Measurements from ENCODE around the gene NAT10. TPM values are rescaled to one million over a fixed set of nuclear protein-coding genes. Genes with fewer than 3 reads are reported as not detected.
"Not testable (repeated sequence)": the region's sequence is repeated elsewhere in the genome, so short reads cannot be mapped to it uniquely, and the experiment has no call there.

NAT10 gene
- polyA plus RNA-seq, 3 donors: 54.7 to 62.1 (median 61.1) TPM

- no peak for DNase-seq
Measured at GRCh38 chr11:34091825-34092224, 13.6 kb upstream of the NAT10 start.

GRCh38 chr11:34094900-34095299 is 10.5 kb upstream of the NAT10 start:
- not testable (repeated sequence) for DNase-seq

- DNase-seq: no peak
Measured at GRCh38 chr11:34098813-34099212, 6.6 kb upstream of the NAT10 start.

GRCh38 chr11:34104680-34105078 is 750 bp upstream of the NAT10 start:
- peak; percentile 3 for DNase-seq

- DNase-seq: peak; percentile 9
Measured at GRCh38 chr11:34105957-34106504, 602 bp downstream of the NAT10 start.

- no peak for DNase-seq
Measured at GRCh38 chr11:34111722-34112270, 6.4 kb downstream of the NAT10 start.

- DNase-seq: no peak
Measured at GRCh38 chr11:34114014-34114413, 8.6 kb downstream of the NAT10 start.

GRCh38 chr11:34114471-34114870 is 9.0 kb downstream of the NAT10 start:
- DNase-seq: no peak

GRCh38 chr11:34120651-34121050 is 15.2 kb downstream of the NAT10 start:
- DNase-seq: no peak

- DNase-seq: no peak
Measured at GRCh38 chr11:34124885-34125668, 19.6 kb downstream of the NAT10 start.

- DNase-seq: no peak
Measured at GRCh38 chr11:34126959-34127848, 21.8 kb downstream of the NAT10 start.

- no peak for DNase-seq
Measured at GRCh38 chr11:34128824-34129223, 23.4 kb downstream of the NAT10 start.

GRCh38 chr11:34132261-34132965 is 27.0 kb downstream of the NAT10 start:
- DNase-seq: no peak

- DNase-seq: no peak
Measured at GRCh38 chr11:34134765-34135164, 29.3 kb downstream of the NAT10 start.

GRCh38 chr11:34135439-34135838 is 30.0 kb downstream of the NAT10 start:
- no peak for DNase-seq

GRCh38 chr11:34136420-34136819 is 31.0 kb downstream of the NAT10 start:
- no peak for DNase-seq

GRCh38 chr11:34139346-34139745 is 33.9 kb downstream of the NAT10 start:
- DNase-seq: no peak

- DNase-seq: no peak
Measured at GRCh38 chr11:34140149-34140548, 34.7 kb downstream of the NAT10 start.

GRCh38 chr11:34143048-34143447 is 37.6 kb downstream of the NAT10 start:
- no peak for DNase-seq

- no peak for DNase-seq
Measured at GRCh38 chr11:34145073-34145472, 39.6 kb downstream of the NAT10 start.

- no peak for DNase-seq
Measured at GRCh38 chr11:34145847-34146381, 40.5 kb downstream of the NAT10 start.

Data from renal pelvis (tissue), 4 donors.